A549 (cell line): ENCODE results near the gene UNC13B.

Source experiments
- CEBPB ChIP-seq, 2 experiments: fragments of >200 bp in 1 of 2; sonication (Bioruptor Twin) in 1 of 2; formaldehyde crosslinking in 1 of 2; IDR thresholded peaks; 2 replicates each; pipeline ENCODE4 v1.6.1; 2012 to 2016
- CHD2 ChIP-seq: fragments of 150-350 bp; IDR thresholded peaks from 2 replicates; pipeline ENCODE4 v1.6.1; 2014; ENCODE audit warnings: low read length; ENCODE audit not compliant: partially characterized antibody
- CTCF ChIP-seq: fragments of >200 bp; sonication (Bioruptor Twin); formaldehyde crosslinking; IDR thresholded peaks from 3 replicates; pipeline ENCODE4 v1.5.1; 2016
- EHMT2 ChIP-seq: fragments of 200-600 bp; sonication (generic); IDR thresholded peaks from 2 replicates; pipeline ENCODE4 v1.6.1; 2016; ENCODE audit warnings: antibody characterized with exemption, low read depth, mild to moderate bottlenecking, moderate library complexity
- EP300 ChIP-seq, 2 experiments: fragments of >200 bp; sonication (Bioruptor Twin); formaldehyde crosslinking; IDR thresholded peaks; 2 replicates in 1 of 2; 3 replicates in 1 of 2; pipeline ENCODE4 v1.6.1; 2016 to 2017
- KDM1A ChIP-seq: fragments of 200-600 bp; sonication (generic); IDR thresholded peaks from 2 replicates; pipeline ENCODE4 v1.6.1; 2016; ENCODE audit warnings: low read depth, mild to moderate bottlenecking
- MAX ChIP-seq: IDR thresholded peaks from 2 replicates; pipeline ENCODE4 v1.6.1; 2012
- MYC ChIP-seq: IDR thresholded peaks from 2 replicates; pipeline ENCODE4 v1.6.1; 2012; ENCODE audit warnings: mild to moderate bottlenecking, inconsistent platforms, low read length, improper control_type of control experiment, borderline replicate concordance
- PHF8 ChIP-seq: fragments of 200-600 bp; sonication (generic); IDR thresholded peaks from 2 replicates; pipeline ENCODE4 v1.6.1; 2016; ENCODE audit warnings: low read depth, mild to moderate bottlenecking, antibody characterized with exemption, moderate library complexity, borderline replicate concordance
- POLR2A ChIP-seq: IDR thresholded peaks from 2 replicates; pipeline ENCODE4 v1.6.1; 2012; ENCODE audit warnings: mild to moderate bottlenecking, low read length
- SMC3 ChIP-seq: fragments of >200 bp; sonication (Bioruptor Twin); formaldehyde crosslinking; IDR thresholded peaks from 3 replicates; pipeline ENCODE4 v1.6.1; 2018; ENCODE audit warnings: inconsistent platforms

DNA sequence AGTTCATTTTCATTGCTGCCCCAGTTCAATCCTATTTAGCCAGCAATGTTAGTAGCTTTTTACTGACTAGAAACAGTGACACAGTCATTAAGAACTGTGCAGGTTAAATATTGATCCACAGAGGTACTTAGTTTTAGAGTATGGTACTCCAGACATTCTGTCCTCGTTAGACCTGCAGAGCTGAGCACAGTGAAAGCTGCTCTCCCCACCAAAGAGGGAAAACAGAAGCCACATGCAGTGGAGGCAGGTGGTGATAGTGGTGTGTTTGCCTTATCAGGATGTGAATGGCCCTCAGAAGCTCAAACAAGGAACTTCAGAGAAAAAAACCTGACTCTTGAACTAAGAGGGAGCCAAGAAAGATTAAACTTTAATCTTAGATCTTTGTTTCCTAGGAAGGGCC, 75.5 kb downstream of the UNC13B start:
- TF ChIP-seq MAX (no peak), PHF8 (no peak), KDM1A (no peak), EHMT2 (no peak), CTCF (no peak), POLR2A (no peak), SMC3 (no peak), CHD2 (no peak), MYC (no peak), CEBPB (IDR thresholded peaks at IDR 0.05) (no peak), EP300 (IDR thresholded peaks at IDR 0.05) (no peak)
